Stimulated activated CD8-positive, alpha-beta memory T cell treated with anti-CD3 and anti-CD28 coated beads, Interleukin-2, amount 100 ng/mL, for 48 hours (primary cell): ENCODE results near the gene REPIN1.

Experiments used
- DNase-seq, 2 donors: peaks; one replicate each; pipeline ENCODE4 v3.0.0-alpha.2; 2020; ENCODE audit warnings: low read depth in 2 of 2

Gene REPIN1

GRCh38 chr7:150407588-150408392 lies 39.2 kb downstream of the REPIN1 start:
- DNase-seq: no peak

GRCh38 chr7:150408393-150409299 lies 40.0 kb downstream of the REPIN1 start:
- DNase-seq: no peak

- DNase-seq: no peak
Observed at GRCh38 chr7:150409300-150410030, 40.8 kb downstream of the REPIN1 start.

GRCh38 chr7:150410131-150410530 lies 41.5 kb downstream of the REPIN1 start:
- no peak for DNase-seq

GRCh38 chr7:150410680-150411346 lies 42.2 kb downstream of the REPIN1 start:
- DNase-seq: no peak

GRCh38 chr7:150411606-150412005 lies 43.0 kb downstream of the REPIN1 start:
- DNase-seq: no peak

- no peak for DNase-seq
Observed at GRCh38 chr7:150412016-150412415, 43.4 kb downstream of the REPIN1 start.

GRCh38 chr7:150412518-150413488 lies 44.2 kb downstream of the REPIN1 start:
- DNase-seq: no peak

GRCh38 chr7:150413640-150414081 lies 45.0 kb downstream of the REPIN1 start:
- no peak for DNase-seq

- DNase-seq: no peak
Observed at GRCh38 chr7:150415161-150416153, 46.8 kb downstream of the REPIN1 start.

- no peak for DNase-seq
Observed at GRCh38 chr7:150417239-150417638, 48.6 kb downstream of the REPIN1 start.

- DNase-seq: no peak
Observed at GRCh38 chr7:150417863-150418262, 49.2 kb downstream of the REPIN1 start.

GRCh38 chr7:150420242-150420641 lies 51.6 kb downstream of the REPIN1 start:
- no peak for DNase-seq

GRCh38 chr7:150420987-150421674 lies 52.5 kb downstream of the REPIN1 start:
- peak; percentile 68 to 81 for DNase-seq

GRCh38 chr7:150421831-150422230 lies 53.2 kb downstream of the REPIN1 start:
- no peak for DNase-seq
